ENCODE data around the gene UIMC1. TPM values are rescaled to one million over a fixed set of nuclear protein-coding genes. Genes with fewer than 3 reads are reported as not detected.
A peak's percentile ranks its signal among the peaks of the same experiment; 100 is the strongest.
"Not testable (repeated sequence)": the region's sequence is repeated elsewhere in the genome, so short reads cannot be mapped to it uniquely, and the experiment has no call there.

UIMC1 gene
- total RNA-seq, 1 donor from 2014 or later = 65.2 TPM

- intact Hi-C loops (cut with micrococcal nuclease) = no loop called here
- DNase-seq = no peak
- Mint-ChIP-seq H3K36me3 (ENCODE audit: low read depth) (peaks cover 22% of the 10 kb centered on the region), H3K9me3 (no peaks in the 10 kb centered on the region), H3K27ac (no peak overlapping the region), H3K27me3 (no peaks in the 10 kb centered on the region), H3K4me3 (no peak overlapping the region), H3K4me1 (peaks cover 32% of the 10 kb centered on the region)
Measured at GRCh38 chr5:177025101-177025601, 18.6 kb upstream of the UIMC1 start.

DNA sequence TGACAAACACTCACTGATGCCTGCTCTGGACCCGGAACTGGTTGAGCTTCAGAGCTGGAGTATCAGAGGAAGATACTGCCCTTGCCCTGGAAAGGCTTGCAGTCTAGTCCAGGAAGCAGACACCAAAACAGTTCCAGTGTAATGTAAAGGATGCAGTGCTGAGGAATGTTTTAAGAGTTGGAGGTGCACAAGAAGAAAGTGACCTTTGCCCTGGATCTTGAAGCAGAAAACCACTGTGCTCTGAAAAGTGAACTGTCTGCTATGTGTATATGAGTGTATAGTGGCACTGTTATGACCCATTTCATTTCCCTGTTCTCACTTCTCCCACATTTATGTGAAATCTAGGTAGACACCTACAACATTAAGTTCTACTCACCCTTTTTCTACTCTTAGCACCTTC lies 18.0 kb upstream of the UIMC1 start:
- H3K4me3 Mint-ChIP-seq = peak overlapping the region; percentile 11
- intact Hi-C loops (cut with micrococcal nuclease) = no loop called here

GRCh38 chr5:177023303-177023664 lies 16.7 kb upstream of the UIMC1 start:
- DNase-seq = peak; percentile 72
- Mint-ChIP-seq H3K9me3 (no peaks in the 10 kb centered on the region), H3K4me3 (peak overlapping the region; percentile 95), H3K36me3 (ENCODE audit: low read depth) (peaks cover 14% of the 10 kb centered on the region), H3K27ac (peak overlapping the region; percentile 90), H3K4me1 (peaks cover 33% of the 10 kb centered on the region), H3K27me3 (no peaks in the 10 kb centered on the region)
- intact Hi-C loops (cut with micrococcal nuclease) = no loop called here

More for the DNA sequence above, 18.0 kb upstream of the UIMC1 start:
- no peak for DNase-seq
- Mint-ChIP-seq H3K27ac (no peak overlapping the region), H3K4me1 (peaks cover 34% of the 10 kb centered on the region), H3K36me3 (ENCODE audit: low read depth) (peaks cover 19% of the 10 kb centered on the region), H3K9me3 (no peaks in the 10 kb centered on the region), H3K27me3 (no peaks in the 10 kb centered on the region)

GRCh38 chr5:177022386-177023302 lies 16.1 kb upstream of the UIMC1 start, which contains the start of gene ZNF346:
ZNF346 (plus strand) TSS chr5:177022696; CDS start chr5:177022739, 43 bp downstream.
- Mint-ChIP-seq H3K36me3 (ENCODE audit: low read depth) (peaks cover 12% of the 10 kb centered on the region), H3K4me3 (peak within 1 kb of the TSS; percentile 95), H3K27me3 (no peaks in the 10 kb centered on the region), H3K4me1 (peaks cover 33% of the 10 kb centered on the region), H3K27ac (peak within 1 kb of the TSS; percentile 92), H3K9me3 (no peaks in the 10 kb centered on the region)
- intact Hi-C loops (cut with micrococcal nuclease) = loop anchor here (1.0 kb wide), 1 partner anchor 16 kb away; the partner anchor contains the start of gene UIMC1
- peak; percentile 97 for DNase-seq

DNA sequence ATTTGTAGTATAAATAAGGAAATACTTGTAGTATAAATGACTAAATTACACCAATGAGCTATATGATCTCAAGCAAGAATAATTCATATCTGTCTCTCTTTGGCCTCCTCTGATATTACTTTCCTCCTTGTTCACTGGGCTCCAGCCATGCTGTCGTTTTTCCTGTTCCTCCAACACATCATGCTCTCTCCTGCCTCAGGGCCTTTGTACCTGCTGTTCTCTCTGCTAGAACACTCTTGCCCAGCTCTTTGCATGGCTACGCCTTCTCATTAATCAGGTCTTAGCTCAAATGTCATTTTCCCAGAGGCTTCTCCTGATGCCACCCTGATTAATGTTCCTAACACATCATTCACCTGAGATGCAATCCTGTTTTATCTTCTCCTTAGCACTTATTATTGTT lies 13.5 kb upstream of the UIMC1 start:
- Mint-ChIP-seq H3K27ac (no peak overlapping the region), H3K4me3 (no peak overlapping the region), H3K27me3 (no peaks in the 10 kb centered on the region), H3K9me3 (no peaks in the 10 kb centered on the region), H3K4me1 (peaks cover 26% of the 10 kb centered on the region), H3K36me3 (ENCODE audit: low read depth) (peaks cover 6% of the 10 kb centered on the region)
- intact Hi-C loops (cut with micrococcal nuclease) = no loop called here
- no peak for DNase-seq

- intact Hi-C loops (cut with micrococcal nuclease) = no loop called here
- H3K27me3 Mint-ChIP-seq = no peaks in the 10 kb centered on the region
Measured at GRCh38 chr5:177018341-177018740, 11.8 kb upstream of the UIMC1 start.

DNA sequence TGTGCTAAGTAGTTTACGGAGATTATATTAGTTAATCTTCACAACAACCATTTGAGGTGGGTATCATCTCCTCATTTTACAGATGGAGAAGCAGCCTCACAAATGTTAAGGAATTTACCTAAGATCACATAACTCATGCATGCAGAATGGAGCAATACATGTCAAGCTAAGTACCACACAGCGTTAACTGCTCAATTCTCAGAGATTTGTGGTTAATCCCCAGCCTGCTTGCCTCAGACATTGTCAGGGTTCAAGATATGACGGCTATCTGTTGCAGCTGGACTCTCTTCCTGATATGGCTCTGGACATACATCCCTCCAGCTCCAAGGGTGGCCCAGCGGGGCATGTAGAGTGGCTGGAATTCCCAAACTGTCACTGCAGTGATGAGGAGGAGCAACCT lies 8.6 kb upstream of the UIMC1 start:
- intact Hi-C loops (cut with micrococcal nuclease) = no loop called here
- Mint-ChIP-seq H3K4me1 (peaks cover 2% of the 10 kb centered on the region), H3K4me3 (no peak overlapping the region), H3K9me3 (no peaks in the 10 kb centered on the region), H3K36me3 (ENCODE audit: low read depth) (no peaks in the 10 kb centered on the region), H3K27me3 (no peaks in the 10 kb centered on the region), H3K27ac (no peak overlapping the region)
- no peak for DNase-seq

More at GRCh38 chr5:177018341-177018740, 11.8 kb upstream of the UIMC1 start:
- DNase-seq = no peak
- H3K36me3 Mint-ChIP-seq (ENCODE audit: low read depth) = no peaks in the 10 kb centered on the region
- no peak overlapping the region for H3K27ac Mint-ChIP-seq
- peaks cover 15% of the 10 kb centered on the region for H3K4me1 Mint-ChIP-seq
- no peak overlapping the region for H3K4me3 Mint-ChIP-seq
- no peaks in the 10 kb centered on the region for H3K9me3 Mint-ChIP-seq

- no peaks in the 10 kb centered on the region for H3K27me3 Mint-ChIP-seq
- H3K27ac Mint-ChIP-seq = no peak overlapping the region
- DNase-seq = no peak
- peaks cover 8% of the 10 kb centered on the region for H3K4me1 Mint-ChIP-seq
- intact Hi-C loops (cut with micrococcal nuclease) = no loop called here
- H3K9me3 Mint-ChIP-seq = no peaks in the 10 kb centered on the region
- no peak overlapping the region for H3K4me3 Mint-ChIP-seq
- peaks cover 3% of the 10 kb centered on the region for H3K36me3 Mint-ChIP-seq (ENCODE audit: low read depth)
Measured at GRCh38 chr5:177010153-177010552, 3.6 kb upstream of the UIMC1 start.

DNA sequence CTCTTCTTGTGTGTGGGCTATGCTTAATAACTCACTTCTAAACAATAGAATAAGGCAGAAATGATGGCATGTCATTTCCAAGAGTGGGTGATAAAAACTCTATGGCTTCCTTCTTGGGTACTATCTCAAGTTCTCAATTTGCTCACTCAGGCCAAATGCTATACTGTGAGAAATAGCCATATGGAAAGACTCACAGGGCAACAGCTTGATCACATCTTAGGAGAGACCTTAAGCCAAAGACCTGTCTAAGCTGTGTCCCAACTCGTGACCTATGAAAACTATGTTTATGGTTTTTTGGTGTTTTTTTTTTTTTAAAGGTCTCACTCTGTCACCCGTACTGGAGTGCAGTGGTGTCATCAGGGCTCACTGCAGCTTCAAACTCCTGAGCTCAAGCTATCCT lies 2.1 kb upstream of the UIMC1 start:
- peaks cover 6% of the 10 kb centered on the region for H3K36me3 Mint-ChIP-seq (ENCODE audit: low read depth)
- H3K27me3 Mint-ChIP-seq = no peaks in the 10 kb centered on the region
- H3K4me3 Mint-ChIP-seq = no peak overlapping the region
- no peaks in the 10 kb centered on the region for H3K9me3 Mint-ChIP-seq
- peaks cover 14% of the 10 kb centered on the region for H3K4me1 Mint-ChIP-seq
- no peak overlapping the region for H3K27ac Mint-ChIP-seq
- intact Hi-C loops (cut with micrococcal nuclease) = loop anchor here (5.0 kb wide), 3 partner anchors 361 to 471 kb away; partner anchors contain the start of genes GRK6, RNF44 and TSPAN17
- DNase-seq = no peak

- peak; percentile 89 for DNase-seq
- Mint-ChIP-seq H3K27ac (peak overlapping the region; percentile 92), H3K36me3 (ENCODE audit: low read depth) (peaks cover 11% of the 10 kb centered on the region), H3K9me3 (no peaks in the 10 kb centered on the region), H3K4me1 (peaks cover 16% of the 10 kb centered on the region), H3K4me3 (peak overlapping the region; percentile 96), H3K27me3 (no peaks in the 10 kb centered on the region)
- intact Hi-C loops (cut with micrococcal nuclease) = loop anchor here (1.0 to 5.0 kb wide), 4 partner anchors 17 to 468 kb away; partner anchors contain the start of genes GRK6, RNF44, TSPAN17 and ZNF346
Measured at GRCh38 chr5:177005619-177006264, 837 bp downstream of the UIMC1 start.

- H3K27me3 Mint-ChIP-seq = no peaks in the 10 kb centered on the region
- H3K27ac Mint-ChIP-seq = no peak overlapping the region
- DNase-seq = no peak
- peak overlapping the region; percentile 96 for H3K4me3 Mint-ChIP-seq
- H3K9me3 Mint-ChIP-seq = no peaks in the 10 kb centered on the region
- peaks cover 15% of the 10 kb centered on the region for H3K36me3 Mint-ChIP-seq (ENCODE audit: low read depth)
- peaks cover 16% of the 10 kb centered on the region for H3K4me1 Mint-ChIP-seq
- intact Hi-C loops (cut with micrococcal nuclease) = loop anchor here (5.0 kb wide), 3 partner anchors 358 to 468 kb away; partner anchors contain the start of genes GRK6, RNF44 and TSPAN17
Measured at GRCh38 chr5:177004961-177005360, 1.6 kb downstream of the UIMC1 start.

DNA sequence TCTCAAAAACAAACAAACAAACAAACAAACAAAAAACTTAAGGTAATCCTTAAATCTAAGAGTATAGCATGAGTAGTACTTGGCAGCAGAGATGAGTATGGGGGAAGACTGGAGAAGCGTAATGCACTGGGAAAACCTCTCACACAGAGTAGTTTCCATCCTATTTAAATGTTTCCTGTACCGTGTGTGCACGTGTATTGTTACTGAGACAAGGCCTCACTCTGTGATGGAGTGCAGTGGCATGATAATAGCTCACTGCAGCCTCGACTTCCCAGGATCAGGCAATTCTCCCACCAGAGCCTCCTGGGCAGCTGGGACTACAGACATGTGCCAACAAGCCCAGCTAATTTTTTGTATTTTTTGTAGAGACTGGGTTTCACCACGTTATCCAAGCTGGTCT lies 2.9 kb downstream of the UIMC1 start:
- Mint-ChIP-seq H3K27me3 (no peaks in the 10 kb centered on the region), H3K36me3 (ENCODE audit: low read depth) (peaks cover 19% of the 10 kb centered on the region), H3K9me3 (no peaks in the 10 kb centered on the region), H3K4me3 (peak overlapping the region; percentile 7), H3K4me1 (peaks cover 16% of the 10 kb centered on the region), H3K27ac (no peak overlapping the region)
- intact Hi-C loops (cut with micrococcal nuclease) = no loop called here
- no peak for DNase-seq

GRCh38 chr5:176999526-176999925 lies 7.1 kb downstream of the UIMC1 start:
- H3K4me3 Mint-ChIP-seq; DNase-seq; intact Hi-C loops (cut with micrococcal nuclease); H3K27ac Mint-ChIP-seq; H3K9me3 Mint-ChIP-seq; H3K27me3 Mint-ChIP-seq: not testable (repeated sequence)
- H3K4me1 Mint-ChIP-seq = peaks cover 34% of the 10 kb centered on the region
- peaks cover 34% of the 10 kb centered on the region for H3K36me3 Mint-ChIP-seq (ENCODE audit: low read depth)

DNA sequence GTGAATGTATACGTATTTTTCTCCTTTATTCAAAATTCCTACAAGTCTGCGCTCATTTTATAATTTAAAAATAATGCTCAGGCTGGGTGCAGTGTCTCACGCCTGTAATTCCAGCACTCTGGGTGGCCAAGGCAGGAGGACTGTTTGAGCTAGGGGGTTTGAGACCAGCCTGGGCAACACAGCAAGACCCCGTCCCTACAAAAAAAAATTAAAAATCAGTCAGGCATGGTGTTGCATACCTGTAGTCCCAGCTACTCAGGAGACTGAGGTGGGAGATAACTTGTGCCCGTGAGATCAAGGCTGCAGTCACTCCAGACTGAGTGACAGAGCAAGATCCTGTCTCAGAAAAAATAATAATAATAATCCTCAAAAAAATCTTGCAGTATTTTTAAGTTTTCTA lies 7.8 kb downstream of the UIMC1 start:
- H3K36me3 Mint-ChIP-seq (ENCODE audit: low read depth) = peaks cover 34% of the 10 kb centered on the region
- intact Hi-C loops (cut with micrococcal nuclease) = no loop called here
- no peaks in the 10 kb centered on the region for H3K9me3 Mint-ChIP-seq
- no peak overlapping the region for H3K4me3 Mint-ChIP-seq
- H3K27ac Mint-ChIP-seq = no peak overlapping the region
- no peaks in the 10 kb centered on the region for H3K27me3 Mint-ChIP-seq
- peaks cover 30% of the 10 kb centered on the region for H3K4me1 Mint-ChIP-seq
- no peak for DNase-seq

Measured in activated CD4-positive, alpha-beta T cell treated with anti-CD3 and anti-CD28 coated beads, Interleukin-2, amount 10 ng/mL, durations not matched to agents 24 days and 14 days (primary cell).